NT2/D1 (cell line): ENCODE results near the gene SYT4.

ENCODE experiments used
- SUZ12 ChIP-seq: IDR thresholded peaks from 2 replicates; pipeline ENCODE4 v1.6.1; 2011; ENCODE audit not compliant: insufficient read length, insufficient read depth; ENCODE audit errors: extremely low read depth
- YY1 ChIP-seq: IDR thresholded peaks from 2 replicates; pipeline ENCODE4 v1.6.1; 2011; ENCODE audit not compliant: insufficient read length, insufficient read depth
- ZNF274 ChIP-seq: IDR thresholded peaks from 2 replicates; pipeline ENCODE4 v1.6.1; 2011; ENCODE audit warnings: mild to moderate bottlenecking, low read depth, low read length

DNA sequence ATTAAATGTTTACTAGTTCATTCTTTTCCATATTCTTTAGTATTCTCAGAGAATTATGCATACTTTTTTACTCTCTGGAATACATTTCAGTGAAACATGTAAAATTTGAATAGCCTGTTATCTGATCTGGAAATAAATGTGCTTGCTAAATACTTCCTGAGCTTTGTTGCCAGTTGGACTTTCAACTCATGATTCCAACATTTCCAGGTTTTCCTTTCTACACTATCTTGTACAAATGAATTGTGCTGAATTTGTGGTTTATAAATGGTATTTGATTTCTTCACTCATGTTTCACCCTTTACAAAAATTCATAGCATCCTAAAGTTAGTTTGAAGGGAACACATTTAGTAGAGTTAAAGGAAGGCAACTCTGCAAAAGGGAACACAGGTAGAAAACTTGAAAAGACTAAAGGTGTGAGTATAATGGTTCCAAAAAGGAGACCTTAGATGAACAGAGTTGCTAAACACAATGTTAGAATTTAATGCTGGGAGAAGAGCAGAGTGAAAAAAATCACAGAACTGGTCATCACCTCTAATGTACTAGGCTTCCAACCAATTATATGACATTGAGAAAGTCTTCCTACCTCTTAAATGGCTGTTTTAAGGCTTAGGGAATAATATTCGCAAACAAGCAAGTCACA, 28.6 kb downstream of the SYT4 start:
- TF ChIP-seq YY1 (no peak), ZNF274 (no peak), SUZ12 (no peak)
